Transverse colon (tissue), 4 donors: ENCODE data around the gene ATP6V1B1. TPM values are rescaled to one million over a fixed set of nuclear protein-coding genes. Genes with fewer than 3 reads are reported as not detected.
"Not testable (repeated sequence)": the region's sequence is repeated elsewhere in the genome, so short reads cannot be mapped to it uniquely, and the experiment has no call there.

Source experiments
- DNase-seq: peaks from one replicate; pipeline ENCODE4 v3.0.0-alpha.2; 2019
- H3K27ac ChIP-seq, 4 donors: fragments of 200-600 bp; sonication (generic); 2 replicates each; pipeline ENCODE4 v1.5.1; 2016 to 2018; ENCODE audit warnings: inconsistent platforms in 4 of 4
- H3K27me3 ChIP-seq: fragments of 200-600 bp; sonication (generic); 2 replicates; pipeline ENCODE4 v1.5.1; 2017; ENCODE audit warnings: inconsistent platforms
- H3K36me3 ChIP-seq, 4 donors: fragments of 200-600 bp; sonication (generic); 2 replicates each; pipeline ENCODE4 v1.5.1; 2017 to 2019; ENCODE audit warnings: inconsistent platforms in 4 of 4
- H3K4me1 ChIP-seq, 4 donors: fragments of 200-600 bp; sonication (generic); 2 replicates each; pipeline ENCODE4 v1.5.1; 2017 to 2020; ENCODE audit warnings: inconsistent platforms in 4 of 4
- H3K4me3 ChIP-seq, 4 donors: fragments of 200-600 bp; sonication (generic); 1 replicate in 1 of 4; 2 replicates in 3 of 4; pipeline versions ENCODE4 v1.5.1 to v1.6.1; 2017 to 2019; ENCODE audit warnings: inconsistent platforms in 4 of 4
- H3K9me3 ChIP-seq, 2 donors: fragments of 200-600 bp; sonication (generic); 2 replicates each; pipeline ENCODE4 v1.5.1; 2017 to 2019; ENCODE audit warnings: inconsistent platforms in 2 of 2
- CTCF ChIP-seq, 5 experiments: fragments of 200-600 bp in 3 of 5; fragments of 450-650 bp in 2 of 5; sonication (generic) in 3 of 5; IDR thresholded peaks; 1 replicate in 2 of 5; 2 replicates in 3 of 5; pipeline ENCODE4 v1.5.1; 2016 to 2017; ENCODE audit warnings: antibody characterized with exemption in 5 of 5, inconsistent platforms in 3 of 5, mild to moderate bottlenecking in 2 of 5, moderate library complexity in 1 of 5
- EP300 ChIP-seq: sonication (generic); formaldehyde crosslinking; IDR thresholded peaks from one replicate; pipeline ENCODE4 v1.6.1; 2017; ENCODE audit warnings: antibody characterized with exemption, low read depth
- POLR2A ChIP-seq: fragments of 450-650 bp; IDR thresholded peaks from one replicate; pipeline ENCODE4 v1.6.1; 2016; ENCODE audit warnings: antibody characterized with exemption, mild to moderate bottlenecking, moderate library complexity
- POLR2AphosphoS5 ChIP-seq, 3 donors: sonication (generic); formaldehyde crosslinking; IDR thresholded peaks; one replicate each; pipeline ENCODE4 v1.6.1; 2016; ENCODE audit warnings: antibody characterized with exemption in 3 of 3
- WGBS, 2 donors: methylation state at CpG; one replicate each; pipeline ENCODE4 v1.1.5; 2018; ENCODE audit warnings: low coverage in 1 of 2; 5-methylcytosine and 5-hydroxymethylcytosine counted together
- in situ Hi-C, 4 donors: fragments of 200-750 bp; cut with MboI; loops; one replicate each; pipeline versions ENCODE4 v1.15.0 to v1.15.1; 2017; ENCODE audit warnings: low sequenced_read_pairs in 3 of 4, low pct_ligation_motif_present in 1 of 4, low pct_unique_long_range_greater_than_20kb in 1 of 4
- intact Hi-C: fragments of 100-400 bp; cut with DNase I; formaldehyde crosslinking; loops from one replicate; pipeline ENCODE4 v1.15.1; 2023; ENCODE audit warnings: low total_unique reads
- total RNA-seq, 4 donors: library from RNA; depleted of rRNA; stranded (reverse); fragments of >200 nt; gene quantifications; one replicate each; pipeline ENCODE4 v1.1.0, GENCODE V29; 2016

Gene ATP6V1B1
- total RNA-seq, 4 donors from 2014 or later, result not detected

GRCh38 chr2:70995426-70995729 is 59.7 kb downstream of the ATP6V1B1 start:
- H3K36me3 ChIP-seq, result no peaks in the 10 kb centered on the region
- peak; percentile 52 for DNase-seq
- TF ChIP-seq POLR2A (no peak), CTCF (IDR thresholded peaks at IDR 0.05) (peak in 4 of 5 experiments; percentile 9 to 49 (median 36)), POLR2AphosphoS5 (IDR thresholded peaks at IDR 0.05) (no peak), EP300 (no peak)
- H3K27me3 ChIP-seq, result no peaks in the 10 kb centered on the region
- peak overlapping the region; percentile 55 to 100 (median 80) for H3K4me3 ChIP-seq
- intact Hi-C loops, result loop anchor here (5.0 kb wide), 1 partner anchor 33 kb away; no protein-coding TSS in a partner anchor
- in situ Hi-C loops, result no loop called here
- WGBS, 2 donors, result 0 to 5% methylated on average over 2 to 11 of the region's 11 CpGs
- no peaks in the 10 kb centered on the region for H3K9me3 ChIP-seq
- peak overlapping the region; percentile 81 to 91 (median 86) for H3K27ac ChIP-seq
- H3K4me1 ChIP-seq, result peaks cover 11 to 26% (median 19%) of the 10 kb centered on the region in 4 donors

- DNase-seq, H3K9me3 ChIP-seq, in situ Hi-C loops, H3K4me3 ChIP-seq, H3K27ac ChIP-seq, H3K27me3 ChIP-seq, H3K36me3 ChIP-seq: not testable (repeated sequence)
- 92% methylated on average over 4 of the region's 4 CpGs; no CpG with 5 or more reads in 1 of the 2 donors for WGBS, 2 donors
- intact Hi-C loops, result loop anchor here (5.0 kb wide), 1 partner anchor 37 kb away; no protein-coding TSS in a partner anchor
- H3K4me1 ChIP-seq, result peaks cover 0 to 17% (median 10%) of the 10 kb centered on the region in 4 donors
Observed at GRCh38 chr2:70998885-70999284, 63.2 kb downstream of the ATP6V1B1 start.

GRCh38 chr2:70999362-70999761 is 63.7 kb downstream of the ATP6V1B1 start:
- Histone ChIP-seq H3K4me3 (no peak overlapping the region), H3K4me1 (peaks cover 0 to 15% (median 7%) of the 10 kb centered on the region in 4 donors), H3K27ac (no peak overlapping the region), H3K9me3 (no peaks in the 10 kb centered on the region), H3K36me3 (no peaks in the 10 kb centered on the region), H3K27me3 (no peaks in the 10 kb centered on the region)
- intact Hi-C loops, result loop anchor here (5.0 kb wide), 1 partner anchor 37 kb away; no protein-coding TSS in a partner anchor
- in situ Hi-C loops, result no loop called here
- WGBS, 2 donors, result 50 to 71% methylated on average over 1 to 2 of the region's 2 CpGs
- TF ChIP-seq POLR2AphosphoS5 (IDR thresholded peaks at IDR 0.05) (no peak), CTCF (IDR thresholded peaks at IDR 0.05) (no peak), POLR2A (no peak), EP300 (no peak)
- no peak for DNase-seq

- in situ Hi-C loops, DNase-seq, H3K27me3 ChIP-seq, H3K36me3 ChIP-seq, H3K9me3 ChIP-seq, H3K27ac ChIP-seq, H3K4me3 ChIP-seq: not testable (repeated sequence)
- intact Hi-C loops, result loop anchor here (5.0 kb wide), 1 partner anchor 38 kb away; no protein-coding TSS in a partner anchor
- H3K4me1 ChIP-seq, result peaks cover 0 to 15% (median 7%) of the 10 kb centered on the region in 4 donors
- WGBS, 2 donors, result 90% methylated on average over 10 of the region's 10 CpGs; no CpG with 5 or more reads in 1 of the 2 donors
Observed at GRCh38 chr2:70999931-71000330, 64.2 kb downstream of the ATP6V1B1 start.

DNA sequence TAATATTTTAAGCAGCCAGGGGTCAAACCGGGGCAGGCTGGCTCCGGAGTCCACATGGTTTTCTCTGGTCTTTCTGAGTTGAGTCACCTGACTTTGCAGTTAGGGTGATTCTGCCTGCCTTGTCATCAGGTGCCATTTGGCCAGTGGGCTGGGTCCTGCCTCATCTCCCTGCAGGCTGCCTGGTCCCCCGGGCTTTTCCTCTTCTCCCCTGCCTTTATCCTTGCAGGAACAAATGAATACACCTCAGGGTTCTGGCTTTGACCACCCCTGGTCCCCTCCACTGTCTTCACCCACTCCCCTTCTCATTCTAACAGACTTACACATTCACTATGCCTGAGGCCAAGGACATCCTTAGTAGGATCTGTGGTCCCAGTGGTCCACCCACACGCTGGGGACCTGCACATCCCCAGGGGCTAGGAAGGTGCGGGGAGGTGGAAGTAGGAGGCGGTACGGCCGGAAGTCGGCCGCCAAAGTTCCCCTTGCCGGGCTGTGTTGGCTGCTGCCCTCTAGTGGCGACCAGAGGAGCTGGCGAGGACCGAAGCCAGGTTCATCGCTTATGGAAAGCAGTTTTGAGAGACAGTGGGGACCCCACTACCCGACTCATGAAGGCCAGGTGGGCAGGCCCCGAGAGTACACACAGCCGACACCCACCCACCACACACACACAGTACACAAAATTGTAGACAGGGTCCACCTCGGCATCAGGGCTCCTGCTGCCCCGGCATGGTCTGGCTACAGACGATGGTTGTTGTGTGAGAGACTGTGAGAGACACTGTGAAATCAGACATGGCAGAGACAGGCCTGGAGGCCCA is 65.3 kb downstream of the ATP6V1B1 start:
- Histone ChIP-seq H3K27me3 (no peaks in the 10 kb centered on the region), H3K9me3 (no peaks in the 10 kb centered on the region), H3K27ac (no peak overlapping the region), H3K4me1 (peaks cover 0 to 15% (median 2%) of the 10 kb centered on the region in 4 donors), H3K4me3 (peak overlapping the region in 1 of 4 donors; percentile 41), H3K36me3 (no peaks in the 10 kb centered on the region)
- DNase-seq, result peak; percentile 83
- intact Hi-C loops, result no loop called here
- 0 to 24% methylated on average over 1 to 21 of the region's 21 CpGs for WGBS, 2 donors
- in situ Hi-C loops, result no loop called here
- TF ChIP-seq CTCF (IDR thresholded peaks at IDR 0.05), result peak; percentile 74 to 97 (median 91)
- TF ChIP-seq POLR2A, result no peak
- TF ChIP-seq EP300, result no peak
- TF ChIP-seq POLR2AphosphoS5 (IDR thresholded peaks at IDR 0.05), result no peak
